NCI-H146 treated with DMSO at 0.1 percent for 48 hours (cell line): ENCODE results near the gene CGB5.
"Not testable (repeated sequence)": the region's sequence is repeated elsewhere in the genome, so short reads cannot be mapped to it uniquely, and the experiment has no call there.

Source experiments
- DNase-seq: peaks from one replicate; lab custom pipeline; 2025; ENCODE audit not compliant: unreplicated experiment; lab: John Stamatoyannopoulos, UW

The CGB5 gene

DNA sequence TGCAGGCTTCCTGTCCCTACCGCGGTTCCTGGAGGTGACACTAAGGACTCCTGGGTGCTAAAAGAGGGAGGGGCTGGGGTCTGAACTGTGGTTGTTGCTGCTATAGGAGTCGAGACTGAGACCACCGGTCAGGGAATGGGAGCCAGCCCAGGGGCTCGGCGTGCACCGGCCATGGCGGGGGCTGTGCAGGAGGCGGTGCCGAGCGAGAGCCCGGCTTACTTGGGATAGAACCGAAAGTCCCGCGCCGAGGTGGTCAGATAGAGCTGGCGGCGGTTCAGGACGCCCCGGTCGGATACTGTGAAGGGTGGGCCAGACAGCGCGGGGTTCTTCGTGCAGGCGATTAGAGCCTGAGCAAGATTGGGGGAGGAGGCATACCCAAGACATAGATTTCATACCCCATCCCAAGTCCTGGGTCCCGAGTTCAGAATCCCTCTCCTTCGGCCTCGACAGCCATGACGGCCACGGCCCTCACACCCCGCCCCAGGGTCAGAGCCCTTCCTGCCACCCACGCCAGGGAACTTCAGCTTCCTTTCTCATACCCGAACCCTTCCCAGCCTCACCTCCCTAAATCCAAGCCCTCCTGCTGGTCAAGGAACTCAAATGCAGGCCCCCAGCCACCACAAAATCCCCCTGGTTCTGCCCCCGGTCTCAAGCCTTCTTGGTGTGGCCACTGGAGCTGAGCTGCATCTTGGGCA lies 13.4 kb downstream of the CGB5 start:
- not testable (repeated sequence) for DNase-seq

DNA sequence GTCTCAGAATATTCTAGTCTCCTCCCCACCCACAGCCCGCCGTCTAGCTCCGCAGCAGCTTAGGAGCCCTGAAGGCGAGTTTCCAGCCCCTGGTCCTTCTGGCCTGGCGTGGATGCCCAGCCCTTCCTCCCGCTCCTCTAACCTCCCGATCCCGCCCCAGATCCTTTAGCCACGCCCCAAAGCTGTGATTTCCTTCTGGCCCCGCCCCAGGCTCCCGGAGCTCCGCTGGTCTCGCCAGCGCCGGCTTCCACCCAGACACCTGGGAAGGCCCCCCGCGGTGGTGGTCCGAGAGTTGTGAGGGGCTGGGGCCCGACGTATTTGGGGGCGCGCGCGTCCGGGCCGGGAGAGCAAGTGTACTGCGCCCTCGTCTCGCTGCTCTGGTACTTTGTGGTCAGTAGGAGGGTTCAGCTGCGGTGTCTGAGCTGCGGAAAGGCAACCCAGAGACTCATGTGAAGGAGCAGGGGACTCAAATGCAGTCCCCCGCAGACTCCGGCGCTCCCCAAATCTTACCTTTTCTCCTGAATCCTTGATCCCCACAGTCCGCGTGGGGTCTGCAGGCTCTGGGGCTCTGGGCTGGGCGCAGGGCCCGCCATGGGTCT lies 14.1 kb downstream of the CGB5 start, which contains the start of gene CGB7:
Gene CGB7, minus strand, starts transcription at position 114 of the 599 bp plus-strand sequence. CDS start 2,374 bp downstream, outside the sequence.
- peak; percentile 43 for DNase-seq

DNA sequence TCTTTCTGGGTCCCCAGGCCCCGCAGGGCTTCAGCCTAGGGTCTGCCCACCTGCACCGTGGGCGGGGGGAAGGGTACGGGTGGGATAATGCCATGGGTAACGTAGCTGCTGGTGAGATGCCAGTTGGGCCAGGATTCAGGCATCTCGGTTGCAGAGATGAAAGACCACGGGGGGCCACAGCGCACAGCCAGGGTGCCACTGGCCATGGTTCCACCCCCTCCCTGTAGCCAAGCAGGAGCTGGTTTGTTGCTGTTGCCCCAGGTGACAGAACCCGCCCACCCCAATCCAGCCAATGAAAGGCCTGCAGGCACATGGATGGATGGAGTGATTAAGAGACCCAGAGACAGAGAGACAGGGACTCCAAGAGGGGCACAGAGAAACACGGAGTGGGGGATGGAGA lies 14.9 kb downstream of the CGB5 start:
- DNase-seq = no peak

DNA sequence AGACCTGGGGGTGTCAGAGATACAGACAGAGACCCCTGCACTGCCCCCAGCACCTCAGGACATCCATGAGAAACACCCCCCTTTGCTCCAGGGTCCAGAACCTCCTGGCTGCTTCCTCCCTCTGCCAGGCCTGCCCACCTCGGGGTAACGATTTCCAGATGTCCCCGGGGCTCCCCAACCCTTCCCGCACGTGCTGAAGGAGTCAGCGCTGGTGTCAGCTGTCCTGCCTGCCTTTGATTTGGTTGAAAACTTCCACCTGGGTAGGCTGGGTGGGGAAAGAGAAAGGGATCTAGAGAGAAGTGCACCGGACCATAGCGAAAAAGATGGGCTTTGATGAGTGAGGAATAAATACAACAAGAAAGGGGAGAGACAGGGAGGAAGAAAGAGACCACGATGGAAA lies 15.4 kb downstream of the CGB5 start:
- DNase-seq = no peak

DNA sequence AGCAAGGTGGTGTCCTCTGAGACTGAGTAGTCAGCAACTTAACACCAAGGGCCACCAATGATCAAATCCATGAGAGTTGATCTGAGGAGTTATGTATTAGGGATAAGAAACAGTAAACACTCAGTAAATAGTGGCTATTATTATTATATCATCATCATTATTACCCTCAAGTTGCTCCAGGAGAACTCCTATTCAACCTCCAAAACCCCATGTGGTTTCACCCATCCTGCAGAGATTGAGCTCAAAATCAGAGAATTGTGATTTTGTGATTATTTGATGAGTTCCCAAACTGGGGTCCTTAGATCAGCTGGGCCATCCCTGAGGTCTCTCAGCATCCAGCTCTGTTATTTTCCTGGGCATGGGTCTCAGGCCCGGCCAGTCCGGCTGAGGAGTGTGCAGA lies 17.4 kb downstream of the CGB5 start:
- DNase-seq = no peak

DNA sequence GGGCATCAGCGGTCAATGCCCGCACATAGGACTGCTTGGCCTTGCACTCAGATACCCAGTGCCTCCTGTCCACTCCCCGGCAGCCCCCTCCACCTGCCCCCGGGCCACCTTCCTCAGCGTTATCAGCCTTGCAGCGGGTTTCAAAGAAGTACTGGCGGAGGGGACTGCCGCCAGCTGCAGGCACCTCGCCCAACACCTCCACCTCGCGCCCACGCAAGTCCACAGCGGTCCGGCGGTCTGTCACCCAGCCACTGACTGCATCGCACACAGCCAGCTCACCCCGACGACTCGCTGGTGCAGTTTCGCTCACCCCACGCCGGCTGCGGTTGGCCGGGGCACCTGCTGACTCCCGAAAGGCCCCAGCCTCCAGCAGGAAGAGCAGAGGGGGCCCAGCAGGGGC lies 17.8 kb downstream of the CGB5 start:
- DNase-seq = no peak

DNA sequence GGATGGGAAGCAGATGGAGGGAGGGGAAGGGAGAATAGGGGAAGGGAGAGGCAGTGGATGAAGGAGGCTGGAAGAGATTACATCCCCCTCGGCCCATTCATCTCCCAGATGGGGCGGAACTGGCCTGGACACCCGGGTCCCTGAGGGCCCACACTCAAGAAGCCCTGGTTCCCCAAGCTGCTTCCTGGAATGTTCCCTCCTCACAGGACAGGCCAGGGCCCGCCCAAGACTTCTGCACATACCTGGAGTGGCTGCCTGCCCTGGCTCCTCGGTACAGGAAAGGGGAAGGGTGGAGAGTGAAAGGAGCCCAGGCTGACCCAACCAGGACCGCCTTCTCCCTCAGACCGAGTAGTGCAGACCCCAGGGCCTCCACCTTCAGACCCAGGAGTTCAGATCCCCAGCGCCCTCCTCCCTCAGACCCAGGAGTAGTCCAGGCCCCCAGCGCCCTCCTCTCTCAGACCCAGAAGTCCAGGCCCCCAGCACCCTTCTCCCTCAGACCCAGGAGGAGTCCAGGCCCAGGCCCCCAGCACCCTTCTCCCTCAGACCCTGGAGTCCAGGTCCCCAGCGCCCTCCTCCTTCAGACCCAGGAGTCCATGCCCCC lies 20.5 kb downstream of the CGB5 start:
- DNase-seq = no peak

DNA sequence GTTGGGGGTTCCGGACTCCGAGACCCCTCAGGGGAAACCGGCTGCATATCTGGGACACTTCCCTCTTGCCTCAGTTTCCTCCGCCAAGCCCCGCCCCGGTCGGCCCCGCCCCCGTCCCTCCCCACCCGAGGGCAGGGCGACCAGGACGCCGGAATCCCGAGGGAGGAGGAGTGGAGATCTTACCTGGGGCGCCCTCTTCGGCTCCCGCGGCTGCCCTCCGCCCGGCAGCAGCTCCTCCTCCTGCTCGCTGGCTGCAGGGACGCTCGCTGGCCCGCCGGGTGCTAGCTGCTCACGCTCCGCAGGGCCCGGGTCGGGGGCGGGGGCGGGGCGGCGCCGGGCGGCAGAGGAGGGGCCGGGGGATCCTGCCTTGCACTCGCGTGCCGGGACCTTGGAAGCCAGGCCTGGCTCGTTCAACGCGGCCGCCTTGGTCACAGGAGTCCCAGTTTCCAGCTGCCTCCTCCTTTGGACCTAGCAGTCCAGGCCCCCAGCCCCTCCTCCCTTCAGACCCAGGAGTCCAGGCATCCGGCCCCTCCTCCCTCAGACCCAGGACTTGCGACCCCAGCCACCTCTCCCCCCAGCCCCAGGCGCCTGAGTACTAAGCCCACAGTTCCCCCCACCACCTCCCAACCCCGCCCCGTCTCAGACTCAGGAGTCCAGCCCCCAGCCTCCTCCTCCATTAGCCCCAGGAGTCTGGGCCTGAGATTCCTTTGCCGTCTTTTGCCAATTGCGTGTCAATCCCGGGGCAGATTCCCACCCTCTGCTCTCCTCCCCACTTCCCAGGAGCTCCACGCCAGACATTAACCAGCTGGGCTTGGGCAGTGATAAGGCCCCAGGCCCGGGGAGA lies 21.3 kb downstream of the CGB5 start, which contains the start of gene NTF4:
Gene NTF4, minus strand, starts transcription at position 51 of the 844 bp plus-strand sequence. CDS start 2,821 bp downstream, outside the sequence.
- no peak for DNase-seq

DNA sequence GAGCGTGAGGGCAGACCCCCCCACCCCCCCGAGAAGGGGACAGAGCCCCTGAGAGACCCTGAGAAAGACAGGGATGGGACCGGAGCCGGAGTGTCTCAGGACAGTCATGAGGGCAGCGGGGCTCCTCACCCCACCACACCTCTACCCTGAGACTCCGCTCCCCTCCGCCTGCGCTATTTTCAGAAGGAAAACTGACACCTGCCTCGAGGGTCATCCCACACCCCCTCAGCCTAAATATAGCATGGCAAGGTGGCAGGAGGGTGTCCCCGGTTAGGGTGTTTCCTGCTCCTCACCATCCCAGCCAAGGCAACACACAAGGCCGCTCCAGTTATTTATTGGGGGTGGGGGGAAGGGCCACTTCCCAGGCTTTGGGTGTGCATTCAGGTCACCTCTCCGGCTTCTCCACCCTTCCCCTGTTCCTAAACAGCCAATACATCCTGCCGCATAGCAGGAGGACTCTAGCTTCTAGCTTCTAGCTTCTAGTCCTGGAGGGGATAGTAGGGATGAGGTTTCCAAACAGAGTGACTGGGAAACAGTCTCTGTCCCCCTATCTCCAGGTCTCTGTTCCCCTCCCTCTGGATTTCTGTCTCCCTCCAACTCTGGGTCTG lies 22.4 kb downstream of the CGB5 start:
- DNase-seq = no peak

DNA sequence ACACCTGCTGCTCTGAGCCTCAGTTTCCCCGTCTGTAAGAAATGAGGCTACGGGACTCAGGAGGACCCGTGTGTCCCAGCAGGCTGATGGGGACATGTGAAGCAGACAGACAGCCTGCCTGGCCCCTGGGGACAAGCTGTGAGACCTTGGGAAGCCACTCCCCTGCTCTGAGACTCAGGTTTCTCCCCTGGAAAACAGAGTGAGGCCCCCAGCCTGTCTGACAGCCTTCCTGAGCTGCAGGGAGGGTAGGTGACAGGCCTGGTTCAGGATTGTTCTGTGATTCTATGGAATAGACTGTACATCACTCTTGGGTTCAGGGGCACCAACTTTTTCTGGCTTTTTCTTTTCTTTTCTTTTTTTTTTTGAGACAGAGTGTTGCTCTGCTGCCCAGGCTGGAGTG lies 23.9 kb downstream of the CGB5 start:
- no peak for DNase-seq

DNA sequence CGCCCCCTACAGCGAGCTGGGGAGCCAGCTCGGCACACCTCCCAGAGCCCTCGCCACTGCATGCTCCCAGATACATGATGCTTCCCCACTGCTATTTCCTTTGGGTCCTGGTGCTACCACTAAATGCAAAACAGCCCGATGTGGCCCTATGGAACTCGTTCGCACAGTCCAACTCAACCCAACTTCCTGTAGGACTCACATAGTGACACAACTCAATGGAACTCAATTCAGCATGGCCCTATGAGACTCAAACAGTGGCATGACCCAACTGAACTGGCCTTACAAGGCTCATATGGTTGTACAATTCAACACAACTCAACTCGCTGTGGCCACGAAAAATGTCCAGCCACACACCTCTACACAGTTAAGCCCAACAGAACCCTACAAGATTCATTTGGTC lies 25.4 kb downstream of the CGB5 start:
- DNase-seq = no peak

DNA sequence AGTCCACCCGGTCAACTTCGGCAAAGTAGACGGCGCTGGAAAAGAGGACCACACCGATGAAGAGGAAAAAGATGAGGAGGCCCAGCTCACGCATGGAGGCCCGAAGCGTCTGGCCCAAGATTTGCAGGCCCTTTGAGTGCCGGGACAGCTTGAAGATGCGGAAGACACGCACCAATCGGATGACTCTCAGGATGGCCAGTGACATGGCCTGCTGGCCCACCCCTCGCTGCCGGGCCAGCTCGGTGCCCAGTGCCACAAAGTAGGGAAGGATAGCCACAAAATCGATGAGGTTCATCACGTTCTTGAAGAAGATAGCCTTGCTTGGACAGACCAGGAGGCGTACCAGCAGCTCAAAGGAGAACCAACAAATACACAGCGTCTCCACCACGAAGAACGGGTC lies 26.8 kb downstream of the CGB5 start:
- DNase-seq = no peak

DNA sequence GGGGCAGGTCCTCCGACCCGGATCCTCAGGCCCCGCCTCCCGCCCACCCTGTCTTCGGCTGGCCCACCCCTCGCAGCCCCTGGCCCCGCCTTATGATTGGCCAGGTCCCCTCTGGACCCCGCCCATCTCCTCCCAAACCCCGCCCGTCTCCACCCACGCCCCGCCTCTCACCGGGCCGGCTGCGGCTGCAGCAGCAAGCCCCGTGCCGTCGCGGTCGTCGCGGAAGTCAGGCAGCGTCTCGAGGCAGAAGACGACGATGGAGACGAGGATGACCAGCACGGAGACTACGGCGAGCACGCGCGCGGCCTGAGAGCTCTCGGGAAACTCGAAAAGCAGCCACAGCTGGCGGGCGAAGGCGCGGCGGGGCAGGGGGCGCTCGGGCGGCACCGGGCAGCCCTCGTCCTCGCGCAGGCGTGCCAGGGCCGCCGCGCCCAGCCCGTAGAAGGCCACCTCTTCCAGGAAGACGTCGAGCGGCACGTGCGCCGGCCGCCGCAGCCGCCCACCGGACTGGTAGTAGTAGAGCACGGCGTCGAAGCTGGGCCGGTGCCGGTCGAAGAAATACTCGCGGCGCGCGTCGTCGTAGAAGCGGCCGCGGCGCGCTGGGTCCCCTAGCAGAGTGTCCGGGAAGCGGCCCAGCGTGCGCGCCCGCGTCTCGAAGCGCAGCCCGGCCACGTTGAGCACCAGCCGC lies 28.4 kb downstream of the CGB5 start:
- DNase-seq = no peak

DNA sequence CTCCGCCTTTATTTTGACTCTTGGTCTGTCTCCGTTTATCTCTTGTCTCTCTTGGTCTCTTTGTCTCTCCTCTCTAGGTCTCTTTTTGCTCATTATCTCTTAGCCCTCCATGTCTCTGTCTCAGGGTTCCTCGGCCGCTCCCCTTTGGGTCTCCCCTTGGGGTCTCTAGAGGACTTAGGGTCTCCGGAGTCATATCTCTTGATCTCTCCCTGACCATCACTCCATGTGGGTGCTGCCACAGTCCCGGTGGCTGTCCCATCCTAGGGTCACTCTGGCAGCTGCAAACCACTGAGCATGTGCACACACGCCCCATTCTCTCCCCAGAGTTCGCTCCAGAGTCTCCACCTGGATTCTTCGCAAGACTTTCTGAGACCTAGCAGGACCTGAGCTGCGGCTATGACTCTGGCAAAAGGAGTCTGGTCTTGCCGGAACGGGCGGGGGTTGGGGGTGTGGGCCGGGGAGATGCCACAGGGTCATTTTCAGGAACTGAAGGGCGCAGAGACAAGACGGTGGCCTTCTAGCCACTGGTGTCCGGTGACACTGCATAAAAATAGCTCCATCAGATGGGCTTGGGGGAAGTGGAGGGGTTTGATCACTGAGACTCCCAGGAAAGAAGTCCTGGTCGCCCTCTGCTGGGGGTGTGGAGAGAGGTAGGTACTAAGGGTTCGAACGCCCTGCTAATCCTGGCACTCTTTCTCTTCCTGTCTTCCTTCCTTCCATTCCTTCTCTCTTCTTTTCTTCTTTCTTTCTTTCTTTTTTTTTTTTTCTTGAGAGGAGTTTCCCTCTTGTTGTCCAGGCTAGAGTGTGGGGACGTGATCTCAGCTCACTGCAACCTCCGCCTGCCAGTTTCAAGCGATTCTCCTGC lies 30.1 kb downstream of the CGB5 start:
- DNase-seq = peak; percentile 15

DNA sequence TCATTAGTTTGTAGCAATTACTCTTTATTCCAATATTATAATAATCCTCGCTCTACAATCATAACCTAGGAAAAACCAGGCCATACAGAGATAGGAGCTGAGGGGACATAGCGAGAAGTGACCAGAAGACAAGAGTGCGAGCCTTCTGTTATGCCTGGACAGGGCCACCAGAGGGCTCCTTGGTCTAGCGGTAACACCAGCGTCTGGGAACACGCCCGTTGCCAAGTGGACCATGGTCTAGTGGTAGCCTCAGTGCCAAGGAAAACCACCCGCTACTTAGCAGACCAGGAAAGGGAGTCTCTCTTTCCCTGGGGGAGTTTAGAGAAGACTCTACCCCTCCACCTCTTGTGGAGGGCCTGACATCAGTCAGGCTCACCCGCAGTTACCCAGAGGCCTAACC lies 31.2 kb downstream of the CGB5 start:
- not testable (repeated sequence) for DNase-seq

DNA sequence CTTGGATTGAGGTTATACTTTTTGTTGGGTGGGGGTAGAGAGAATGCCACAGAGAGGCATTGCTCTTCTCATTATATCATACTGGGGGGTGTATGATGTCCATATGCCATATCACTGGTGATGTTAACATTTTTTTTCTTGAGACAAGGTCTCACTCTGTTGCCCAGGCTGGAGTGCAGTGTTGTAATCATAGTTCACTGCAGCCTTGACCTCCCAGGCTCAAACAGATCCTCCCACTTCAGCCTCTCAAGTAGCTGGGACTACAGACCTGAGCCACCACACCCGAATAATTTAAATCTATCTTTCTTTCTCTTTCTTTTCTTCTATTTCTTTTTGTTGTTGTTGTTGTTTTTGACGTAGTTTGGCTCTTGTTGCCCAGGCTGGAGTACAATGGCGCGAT lies 36.7 kb downstream of the CGB5 start:
- DNase-seq = no peak

DNA sequence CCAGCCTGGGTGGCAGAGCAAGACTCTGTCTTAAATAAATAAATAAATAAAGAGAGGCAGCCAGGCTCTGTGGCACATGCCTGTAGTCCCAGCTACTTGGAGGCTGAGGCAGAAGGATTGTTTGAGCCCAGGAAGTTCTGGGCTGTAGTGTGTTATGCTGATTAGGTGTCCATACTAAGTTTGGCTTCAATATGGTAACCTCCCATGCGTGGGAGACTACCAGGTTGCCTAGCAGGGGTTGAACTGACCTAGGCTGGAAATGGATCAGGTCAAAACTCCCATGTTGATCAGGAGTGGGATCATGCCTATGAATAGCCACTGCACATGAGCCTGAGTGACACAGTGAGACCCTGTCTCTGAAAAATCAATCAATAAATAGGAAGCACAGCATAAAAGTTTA lies 37.6 kb downstream of the CGB5 start:
- no peak for DNase-seq

DNA sequence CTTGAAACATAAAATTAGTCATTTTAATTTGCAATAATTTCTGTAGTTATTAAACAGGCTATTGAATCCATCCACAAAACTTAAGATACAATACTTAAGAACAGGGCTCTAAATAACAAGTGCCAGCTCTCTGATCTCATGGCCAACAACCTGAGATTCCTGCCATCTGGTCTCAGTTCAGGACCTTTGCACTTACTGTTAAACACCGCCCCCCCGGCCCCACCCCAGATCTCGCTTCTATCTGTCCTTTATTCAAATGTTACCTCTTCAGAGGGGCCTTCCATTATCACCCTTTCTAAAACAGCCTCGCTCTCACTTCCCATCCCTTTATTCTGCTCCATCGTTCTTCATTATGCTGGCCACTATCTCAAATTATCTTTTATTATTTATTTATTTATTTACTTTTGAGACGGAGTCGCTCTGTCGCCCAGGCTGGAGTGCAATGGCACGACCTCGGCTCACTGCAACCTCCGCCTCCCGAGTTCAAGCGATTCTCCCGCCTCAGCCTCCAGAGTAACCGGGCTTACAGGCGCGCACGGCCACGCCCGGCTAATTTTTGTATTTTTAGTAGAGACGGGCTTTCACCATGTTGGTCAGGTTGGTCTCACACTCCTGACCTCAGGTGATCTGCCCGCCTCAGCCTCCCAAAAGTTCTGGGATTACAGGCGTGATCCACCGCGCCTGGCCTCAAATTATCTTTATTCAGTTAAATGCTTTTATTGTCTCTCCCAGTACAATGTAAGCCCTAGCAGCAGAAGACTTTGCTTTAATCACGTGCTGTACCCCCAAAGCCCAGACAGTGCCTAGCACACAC lies 40.8 kb downstream of the CGB5 start:
- peak; percentile 45 for DNase-seq
